B cell (primary cell): ENCODE measurements around the gene SULT2B1. TPM values are rescaled to one million over a fixed set of nuclear protein-coding genes. Genes with fewer than 3 reads are reported as not detected.
A peak's percentile ranks its signal among the peaks of the same experiment; 100 is the strongest.

Source experiments
- ATAC-seq: fragments of 200-7000 bp; cut with Tn5 transposase; one replicate; pipeline ENCODE4 v1.10.0; 2021; ENCODE audit warnings: low read depth, mild to moderate bottlenecking, moderate number of reproducible peaks, moderate library complexity
- CTCF ChIA-PET: fragments of 350-600 bp; sonication (Branson Sonifier 250); formaldehyde crosslinking; loops from one replicate; lab custom pipeline; 2021; ENCODE audit warnings: antibody characterized with exemption, inconsistent platforms; lab: Charles Lee
- POLR2A ChIA-PET: fragments of 350-600 bp; sonication (Branson Sonifier 250); formaldehyde crosslinking; loops from one replicate; lab custom pipeline; 2021; ENCODE audit warnings: antibody characterized with exemption; lab: Charles Lee
- DNase-seq: peaks from one replicate; pipeline ENCODE4 v3.0.0; 2013
- H2AFZ ChIP-seq: 2 replicates; pipeline ENCODE4 v1.6.1; 2012; ENCODE audit warnings: mild to moderate bottlenecking, low read depth, low read length; ENCODE audit not compliant: insufficient read depth, poor library complexity, severe bottlenecking
- H3K27ac ChIP-seq, 2 donors: 1 replicate in 1 of 2; 2 replicates in 1 of 2; pipeline ENCODE4 v1.5.1; 2012 to 2013; ENCODE audit warnings: low read length in 2 of 2, mild to moderate bottlenecking in 2 of 2, moderate library complexity in 1 of 2
- H3K27me3 ChIP-seq, 4 experiments: fragments of 200-600 bp in 1 of 4; sonication (generic) in 1 of 4; replicated peaks in 1 of 4; 1 replicate in 2 of 4; 2 replicates in 2 of 4; pipeline versions ENCODE4 v1.6.1 to v1.7.0; 2013 to 2016; ENCODE audit warnings: low read length in 3 of 4, mild to moderate bottlenecking in 2 of 4, mixed read lengths in 1 of 4, moderate library complexity in 1 of 4; ENCODE audit not compliant: insufficient read depth in 4 of 4, control insufficient read depth in 3 of 4; ENCODE audit errors: control extremely low read depth in 1 of 4
- H3K36me3 ChIP-seq, 2 experiments: replicated peaks in 1 of 2; 1 replicate in 1 of 2; 2 replicates in 1 of 2; pipeline versions ENCODE4 v1.6.1 to v1.7.1; 2013; ENCODE audit warnings: low read length in 1 of 2; ENCODE audit not compliant: insufficient read depth in 2 of 2, control insufficient read depth in 1 of 2; ENCODE audit errors: control extremely low read depth in 1 of 2, extremely low read depth in 1 of 2
- H3K4me1 ChIP-seq, 2 donors: fragments of 200-600 bp in 1 of 2; sonication (generic) in 1 of 2; 1 replicate in 1 of 2; 2 replicates in 1 of 2; pipeline versions ENCODE4 v1.5.1 to v1.6.1; 2013 to 2017; ENCODE audit warnings: low read length in 2 of 2; ENCODE audit not compliant: control insufficient read depth in 2 of 2, insufficient read depth in 2 of 2
- H3K4me2 ChIP-seq: replicated peaks from 2 replicates; pipeline ENCODE3; 2012; ENCODE audit warnings: mild to moderate bottlenecking, low read depth, low read length; ENCODE audit not compliant: poor library complexity, severe bottlenecking
- H3K4me3 ChIP-seq, 5 experiments: fragments of 200-600 bp in 1 of 5; sonication (generic) in 1 of 5; 1 replicate in 3 of 5; 2 replicates in 2 of 5; pipeline versions ENCODE4 v1.5.1 to v1.7.0; 2011 to 2016; ENCODE audit warnings: low read length in 4 of 5, mild to moderate bottlenecking in 4 of 5, low read depth in 2 of 5, control low read depth in 1 of 5, moderate library complexity in 1 of 5; ENCODE audit not compliant: insufficient read depth in 1 of 5; ENCODE audit errors: control extremely low read depth in 1 of 5, extremely low read depth in 1 of 5
- H3K79me2 ChIP-seq: fragments of 200-600 bp; sonication (generic); one replicate; pipeline ENCODE4 v1.6.0; 2016; ENCODE audit warnings: low read length; ENCODE audit not compliant: control insufficient read depth, insufficient read depth
- H3K9ac ChIP-seq: fragments of 200-600 bp; sonication (generic); 2 replicates; pipeline ENCODE4 v1.6.1; 2017; ENCODE audit warnings: mild to moderate bottlenecking, low read length, moderate library complexity
- H3K9me3 ChIP-seq, 3 donors: one replicate each; pipeline versions ENCODE4 v1.6.1 to v1.7.1; 2013; ENCODE audit warnings: low read length in 2 of 3; ENCODE audit not compliant: control insufficient read depth in 2 of 3, insufficient read depth in 1 of 3; ENCODE audit errors: control extremely low read depth in 1 of 3
- H4K20me1 ChIP-seq: 2 replicates; pipeline ENCODE4 v1.6.0; 2012; ENCODE audit warnings: mild to moderate bottlenecking, low read length; ENCODE audit not compliant: insufficient read depth, control insufficient read depth, poor library complexity, severe bottlenecking
- H3K27ac Mint-ChIP-seq: one replicate; pipeline ENCODE4 v1.8.0; 2021; ENCODE audit warnings: mixed read lengths
- H3K27me3 Mint-ChIP-seq: one replicate; pipeline ENCODE4 v1.8.0; 2021; ENCODE audit warnings: mixed read lengths
- H3K4me1 Mint-ChIP-seq: one replicate; pipeline ENCODE4 v1.8.0; 2021; ENCODE audit warnings: mixed read lengths
- H3K4me3 Mint-ChIP-seq: one replicate; pipeline ENCODE4 v1.8.0; 2021; ENCODE audit warnings: mixed read lengths
- H3K9me3 Mint-ChIP-seq: one replicate; pipeline ENCODE4 v1.8.0; 2022; ENCODE audit warnings: mixed read lengths; ENCODE audit not compliant: insufficient read depth
- EZH2 ChIP-seq: IDR thresholded peaks from 2 replicates; pipeline ENCODE4 v1.6.1; 2012; ENCODE audit warnings: borderline replicate concordance, low read depth, mild to moderate bottlenecking, moderate library complexity, low read length; ENCODE audit not compliant: insufficient read depth, poor library complexity, severe bottlenecking
- WGBS: methylation state at CpG from one replicate; pipeline ENCODE4 v1.1.5; 2013; ENCODE audit warnings: missing lambda C conversion rate; ENCODE audit not compliant: insufficient coverage; 5-methylcytosine and 5-hydroxymethylcytosine counted together
- intact Hi-C: fragments of 100-400 bp; cut with micrococcal nuclease; formaldehyde crosslinking; loops from one replicate; pipeline ENCODE4 v1.10.0; 2022
- polyA plus RNA-seq: library from polyadenylated mRNA; depleted of rRNA; stranded (reverse); fragments of >200 nt; gene quantifications from 2 replicates; pipeline ENCODE4 v1.2.3, GENCODE V29; 2012
- total RNA-seq, 2 donors: library from RNA; stranded (reverse); fragments of 120-200 nt in 1 of 2; gene quantifications; 1 replicate in 1 of 2; 2 replicates in 1 of 2; pipeline versions ENCODE4 v1.2.3 to v1.2.4, GENCODE V29; 2013 to 2022
- TF ChIP-seq, protein P1 (sequence below): fragments of 200-600 bp; IDR thresholded peaks from one replicate; pipeline ENCODE4 v1.8.0; 2022; ENCODE audit warnings: antibody characterized with exemption, mild to moderate bottlenecking

Gene SULT2B1
- total and polyA plus RNA-seq, 2 donors (not counting 1 experiment from before 2014, with no cell fraction given): not detected

DNA sequence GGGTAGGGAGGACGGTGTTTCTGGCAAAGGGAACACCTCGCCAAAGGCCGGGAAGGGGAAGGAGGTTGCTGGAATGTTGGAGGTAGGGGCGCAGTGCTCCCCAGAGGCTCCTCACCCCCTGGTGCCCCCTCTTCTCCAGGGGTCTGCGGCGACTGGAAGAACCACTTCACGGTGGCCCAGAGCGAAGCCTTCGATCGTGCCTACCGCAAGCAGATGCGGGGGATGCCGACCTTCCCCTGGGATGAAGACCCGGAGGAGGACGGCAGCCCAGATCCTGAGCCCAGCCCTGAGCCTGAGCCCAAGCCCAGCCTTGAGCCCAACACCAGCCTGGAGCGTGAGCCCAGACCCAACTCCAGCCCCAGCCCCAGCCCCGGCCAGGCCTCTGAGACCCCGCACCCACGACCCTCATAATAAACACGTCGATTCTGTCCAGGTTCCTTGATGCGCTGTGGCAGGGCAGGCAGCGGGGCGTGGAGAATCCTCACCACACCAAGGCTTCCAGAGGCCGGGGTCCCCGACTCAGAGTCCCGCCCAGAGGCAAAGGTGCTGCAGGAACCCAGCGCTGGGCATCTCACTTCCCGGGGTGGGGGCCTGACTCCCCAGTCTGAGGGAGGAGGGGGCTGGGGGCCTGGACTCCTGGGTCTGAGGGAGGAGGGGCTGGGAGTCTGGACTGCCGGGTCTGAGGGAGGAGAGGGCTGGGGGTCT is 47.2 kb downstream of the SULT2B1 start:
- Histone ChIP-seq H3K9ac (no peak overlapping the region), H3K79me2 (no peaks in the 10 kb centered on the region), H4K20me1 (no peaks in the 10 kb centered on the region), H3K4me1 (no peaks in the 10 kb centered on the region), H3K27ac (no peak overlapping the region), H2AFZ (no peak overlapping the region), H3K27me3 (peaks cover 0 to 3% (median 0%) of the 10 kb centered on the region in 4 experiments), H3K4me3 (no peak overlapping the region), H3K36me3 (no peaks in the 10 kb centered on the region), H3K9me3 (no peaks in the 10 kb centered on the region), H3K4me2 (no peak overlapping the region)
- H3K9me3 Mint-ChIP-seq: no peaks in the 10 kb centered on the region
- H3K4me3 Mint-ChIP-seq: no peak overlapping the region
- TF ChIP-seq EZH2: no peak
- TF ChIP-seq, protein P1, sequence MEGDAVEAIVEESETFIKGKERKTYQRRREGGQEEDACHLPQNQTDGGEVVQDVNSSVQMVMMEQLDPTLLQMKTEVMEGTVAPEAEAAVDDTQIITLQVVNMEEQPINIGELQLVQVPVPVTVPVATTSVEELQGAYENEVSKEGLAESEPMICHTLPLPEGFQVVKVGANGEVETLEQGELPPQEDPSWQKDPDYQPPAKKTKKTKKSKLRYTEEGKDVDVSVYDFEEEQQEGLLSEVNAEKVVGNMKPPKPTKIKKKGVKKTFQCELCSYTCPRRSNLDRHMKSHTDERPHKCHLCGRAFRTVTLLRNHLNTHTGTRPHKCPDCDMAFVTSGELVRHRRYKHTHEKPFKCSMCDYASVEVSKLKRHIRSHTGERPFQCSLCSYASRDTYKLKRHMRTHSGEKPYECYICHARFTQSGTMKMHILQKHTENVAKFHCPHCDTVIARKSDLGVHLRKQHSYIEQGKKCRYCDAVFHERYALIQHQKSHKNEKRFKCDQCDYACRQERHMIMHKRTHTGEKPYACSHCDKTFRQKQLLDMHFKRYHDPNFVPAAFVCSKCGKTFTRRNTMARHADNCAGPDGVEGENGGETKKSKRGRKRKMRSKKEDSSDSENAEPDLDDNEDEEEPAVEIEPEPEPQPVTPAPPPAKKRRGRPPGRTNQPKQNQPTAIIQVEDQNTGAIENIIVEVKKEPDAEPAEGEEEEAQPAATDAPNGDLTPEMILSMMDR: no peak
- 84% methylated on average over 17 of the region's 30 CpGs for WGBS
- DNase-seq (no peak), ATAC-seq (no peak)
- intact Hi-C loops: no loop called here
- peaks cover 2% of the 10 kb centered on the region for H3K4me1 Mint-ChIP-seq
- H3K27me3 Mint-ChIP-seq: peaks cover 4% of the 10 kb centered on the region
- CTCF ChIA-PET: interaction anchor here (1.4 kb wide), 1 partner anchor 10 kb away, joined by 5 read pairs; no protein-coding TSS in a partner anchor
- H3K27ac Mint-ChIP-seq: peak overlapping the region; percentile 15
- POLR2A ChIA-PET: no interaction called here

DNA sequence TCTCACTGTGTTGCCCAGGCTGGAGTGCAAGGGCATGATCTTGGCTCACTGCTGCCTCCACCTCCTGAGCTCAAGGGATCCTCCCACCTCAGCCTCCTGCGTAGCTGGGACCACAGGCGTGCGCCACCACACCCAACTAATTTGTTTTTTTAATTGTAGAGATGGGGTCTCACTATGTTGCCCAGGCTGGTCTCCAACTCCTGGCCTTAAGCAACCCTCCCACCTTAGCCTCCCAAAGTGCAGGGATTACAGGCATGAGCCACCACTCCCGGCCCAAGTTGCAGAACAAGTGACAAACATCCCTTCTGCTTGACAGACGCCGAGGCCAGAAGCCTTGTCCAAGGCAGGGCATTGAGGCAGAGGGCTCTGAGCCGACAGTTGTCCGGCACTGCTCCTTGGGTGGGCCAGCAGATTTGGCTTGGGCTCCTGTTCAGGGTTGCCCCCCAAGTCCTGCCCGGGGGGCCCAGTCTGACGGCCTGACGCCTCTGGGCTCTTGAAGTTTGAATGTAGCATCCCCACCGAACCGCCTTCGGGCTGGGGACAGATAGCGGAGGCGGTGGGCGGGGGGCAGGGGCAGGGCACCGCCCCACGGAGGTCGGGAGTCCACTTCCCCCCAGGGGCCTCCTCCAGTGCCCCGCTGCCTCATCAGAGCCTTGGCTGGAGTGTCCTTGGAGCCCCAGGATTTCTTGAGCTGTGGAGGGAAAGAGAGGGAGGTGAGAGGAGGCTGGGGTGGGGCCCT is 48.9 kb downstream of the SULT2B1 start:
- DNase-seq (no peak), ATAC-seq (no peak)
- Histone ChIP-seq H3K4me1 (no peaks in the 10 kb centered on the region), H3K27me3 (peaks cover 0 to 3% (median 0%) of the 10 kb centered on the region in 4 experiments), H3K36me3 (no peaks in the 10 kb centered on the region), H3K27ac (no peak overlapping the region), H3K9ac (no peak overlapping the region), H3K9me3 (no peaks in the 10 kb centered on the region), H4K20me1 (no peaks in the 10 kb centered on the region), H2AFZ (no peak overlapping the region), H3K4me2 (no peak overlapping the region), H3K79me2 (no peaks in the 10 kb centered on the region), H3K4me3 (no peak overlapping the region)
- 88% methylated on average over 18 of the region's 21 CpGs for WGBS
- Mint-ChIP-seq H3K27me3 (peaks cover 4% of the 10 kb centered on the region), H3K4me3 (no peak overlapping the region), H3K9me3 (no peaks in the 10 kb centered on the region), H3K27ac (no peak overlapping the region), H3K4me1 (peaks cover 2% of the 10 kb centered on the region)
- POLR2A ChIA-PET: no interaction called here
- intact Hi-C loops: no loop called here
- CTCF ChIA-PET: interaction anchor here (1.4 kb wide), 1 partner anchor 12 kb away, joined by 5 read pairs; no protein-coding TSS in a partner anchor
- no peak for TF ChIP-seq EZH2
- TF ChIP-seq, protein P1: no peak
